ENCODE results near the gene TNFAIP2.

- TF ChIP-seq CTCF (IDR thresholded peaks at IDR 0.05) (peak; percentile 46 to 80 (median 70)), POLR2A (IDR thresholded peaks at IDR 0.05) (no peak)
These were observed 44.9 kb upstream of the TNFAIP2 start for GRCh38 chr14:103078420-103078749.

Measured in testis (tissue), 2 donors.